ENCODE results near the gene BCL2L12.

DNA sequence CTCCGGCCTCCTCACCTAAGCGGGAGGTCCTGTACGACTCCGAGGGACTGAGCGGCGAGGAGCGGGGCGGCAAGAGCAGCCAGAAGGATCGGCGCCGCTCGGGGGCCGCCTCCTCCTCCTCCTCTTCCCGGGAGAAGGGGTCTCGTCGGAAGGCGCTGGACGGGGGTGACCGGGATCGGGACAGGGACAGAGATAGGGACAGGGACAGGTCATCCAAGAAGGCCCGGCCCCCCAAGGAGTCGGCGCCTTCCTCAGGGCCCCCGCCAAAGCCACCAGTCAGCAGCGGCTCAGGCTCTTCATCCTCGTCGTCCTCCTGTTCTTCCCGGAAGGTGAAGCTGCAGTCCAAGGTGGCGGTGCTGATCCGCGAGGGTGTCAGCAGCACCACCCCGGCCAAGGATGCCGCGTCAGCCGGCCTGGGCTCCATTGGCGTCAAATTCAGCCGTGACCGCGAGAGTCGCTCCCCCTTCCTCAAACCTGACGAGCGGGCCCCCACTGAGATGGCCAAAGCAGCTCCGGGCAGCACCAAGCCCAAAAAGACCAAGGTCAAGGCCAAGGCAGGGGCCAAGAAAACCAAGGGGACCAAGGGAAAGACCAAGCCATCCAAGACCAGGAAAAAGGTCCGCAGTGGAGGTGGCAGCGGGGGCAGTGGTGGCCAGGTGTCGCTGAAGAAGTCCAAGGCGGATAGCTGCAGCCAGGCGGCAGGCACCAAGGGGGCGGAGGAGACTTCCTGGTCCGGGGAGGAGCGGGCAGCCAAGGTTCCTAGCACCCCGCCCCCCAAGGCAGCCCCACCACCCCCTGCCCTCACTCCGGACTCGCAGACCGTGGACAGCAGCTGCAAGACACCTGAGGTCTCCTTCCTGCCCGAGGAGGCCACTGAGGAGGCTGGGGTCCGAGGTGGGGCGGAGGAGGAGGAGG, 12.9 kb upstream of the BCL2L12 start:
- TF ChIP-seq, protein P1, sequence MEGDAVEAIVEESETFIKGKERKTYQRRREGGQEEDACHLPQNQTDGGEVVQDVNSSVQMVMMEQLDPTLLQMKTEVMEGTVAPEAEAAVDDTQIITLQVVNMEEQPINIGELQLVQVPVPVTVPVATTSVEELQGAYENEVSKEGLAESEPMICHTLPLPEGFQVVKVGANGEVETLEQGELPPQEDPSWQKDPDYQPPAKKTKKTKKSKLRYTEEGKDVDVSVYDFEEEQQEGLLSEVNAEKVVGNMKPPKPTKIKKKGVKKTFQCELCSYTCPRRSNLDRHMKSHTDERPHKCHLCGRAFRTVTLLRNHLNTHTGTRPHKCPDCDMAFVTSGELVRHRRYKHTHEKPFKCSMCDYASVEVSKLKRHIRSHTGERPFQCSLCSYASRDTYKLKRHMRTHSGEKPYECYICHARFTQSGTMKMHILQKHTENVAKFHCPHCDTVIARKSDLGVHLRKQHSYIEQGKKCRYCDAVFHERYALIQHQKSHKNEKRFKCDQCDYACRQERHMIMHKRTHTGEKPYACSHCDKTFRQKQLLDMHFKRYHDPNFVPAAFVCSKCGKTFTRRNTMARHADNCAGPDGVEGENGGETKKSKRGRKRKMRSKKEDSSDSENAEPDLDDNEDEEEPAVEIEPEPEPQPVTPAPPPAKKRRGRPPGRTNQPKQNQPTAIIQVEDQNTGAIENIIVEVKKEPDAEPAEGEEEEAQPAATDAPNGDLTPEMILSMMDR (IDR thresholded peaks at IDR 0.05): no peak
- TF ChIP-seq POLR2A (IDR thresholded peaks at IDR 0.05): no peak
